ENCODE measurements around the gene RPS16. TPM values are rescaled to one million over a fixed set of nuclear protein-coding genes. Genes with fewer than 3 reads are reported as not detected.
A peak's percentile ranks its signal among the peaks of the same experiment; 100 is the strongest.

The RPS16 gene
- total and polyA plus RNA-seq, 2 of the 8 experiments (the other 6 are each of a cell fraction or from before 2014, with no cell fraction given), result 2,433 to 7,810 TPM

- TF ChIP-seq CHD7 (IDR thresholded peaks at IDR 0.05; ENCODE audit: insufficient replicate concordance, low read length), result no peak
- TF ChIP-seq EZH2 (IDR thresholded peaks at IDR 0.05; ENCODE audit: low read depth, low read length, severe bottlenecking), result no peak
- peak; percentile 79 for TF ChIP-seq E2F6 (IDR thresholded peaks at IDR 0.05)
These were observed 33.1 kb downstream of the RPS16 start (continued) for GRCh38 chr19:39402346-39403300.

Data from H1 (cell line).